Measurements from ENCODE around the gene PALLD.

PALLD gene

DNA sequence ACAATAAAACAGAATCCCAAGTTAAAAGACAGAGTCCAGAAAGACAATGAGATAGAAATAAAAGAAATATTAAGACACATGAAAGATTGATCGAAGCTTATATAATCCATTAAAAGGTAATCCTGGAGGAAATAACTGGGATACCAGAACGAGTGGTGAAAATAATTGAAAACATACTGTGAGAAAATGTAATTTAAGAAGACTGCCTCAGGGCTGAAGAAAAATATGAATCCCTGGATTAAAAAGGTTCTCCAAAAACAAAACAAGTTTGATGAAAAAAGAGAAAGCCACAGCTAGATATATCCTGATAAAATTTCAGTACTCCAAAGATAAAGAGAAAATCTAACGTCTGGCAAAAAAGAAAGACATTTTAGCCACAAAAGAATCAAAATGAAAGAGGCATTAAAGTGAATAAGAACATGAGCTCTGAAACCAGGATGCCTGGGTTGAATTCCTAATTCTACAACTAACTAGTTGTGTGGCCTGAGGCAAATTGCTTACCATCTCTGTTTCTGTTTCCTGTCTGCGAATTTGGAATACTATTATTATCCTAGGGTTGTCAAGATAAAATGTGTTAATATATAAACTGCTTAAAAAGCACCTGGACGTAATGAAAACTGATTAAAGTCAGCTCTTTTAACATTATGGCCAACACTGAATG is 22.1 kb upstream of the PALLD start:
- Histone ChIP-seq H3K36me3 (ENCODE audit: insufficient read depth, low read length) (no peaks in the 10 kb centered on the region), H3K9me3 (ENCODE audit: low read depth, low read length) (no peaks in the 10 kb centered on the region), H3K9ac (ENCODE audit: insufficient read length) (peak overlapping the region; percentile 64), H3K27ac (peak overlapping the region; percentile 89), H3K4me3 (peak overlapping the region; percentile 70)
- TF ChIP-seq POLR2AphosphoS5 (IDR thresholded peaks at IDR 0.05; ENCODE audit: borderline replicate concordance, low read depth, low read length) (peak; percentile 26; the same call in 1 of the 2 replicates), EZH2 (IDR thresholded peaks at IDR 0.05) (no peak)
- DNase-seq (ENCODE audit: low read depth, low spot score) = peak; percentile 79

GRCh38 chr4:168475745-168476144 is 21.1 kb upstream of the PALLD start:
- no peak overlapping the region for H3K27ac ChIP-seq
- H3K36me3 ChIP-seq (ENCODE audit: insufficient read depth, low read length) = no peaks in the 10 kb centered on the region
- no peak for DNase-seq (ENCODE audit: low read depth, low spot score)

DNA sequence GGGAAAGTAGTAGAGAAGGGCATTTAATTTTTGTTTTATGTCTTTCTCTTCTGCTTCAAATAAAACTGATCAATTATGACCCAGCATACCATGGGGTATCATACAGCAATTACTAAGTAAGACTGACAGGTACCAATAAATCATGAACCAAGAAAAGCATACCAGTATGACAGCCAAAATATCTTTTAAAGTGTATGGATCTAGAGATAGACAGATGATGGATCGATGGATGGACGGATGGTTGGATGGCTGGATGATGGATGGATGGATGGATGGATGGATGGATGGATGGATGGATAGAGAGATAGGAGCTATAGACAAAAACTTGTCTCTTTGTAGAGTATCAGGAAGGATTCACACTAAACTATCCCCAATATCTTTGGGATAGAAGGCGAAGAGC is 18.0 kb upstream of the PALLD start:
- Histone ChIP-seq H3K27ac (peak overlapping the region; percentile 37; the same call in 1 of the 2 replicates), H3K9ac (ENCODE audit: insufficient read length) (no peak overlapping the region), H3K9me3 (ENCODE audit: low read depth, low read length) (no peaks in the 10 kb centered on the region), H3K36me3 (ENCODE audit: insufficient read depth, low read length) (no peaks in the 10 kb centered on the region), H3K4me3 (no peak overlapping the region)
- DNase-seq (ENCODE audit: low read depth, low spot score) = no peak
- TF ChIP-seq POLR2AphosphoS5 (IDR thresholded peaks at IDR 0.05; ENCODE audit: borderline replicate concordance, low read depth, low read length) = no peak
- TF ChIP-seq FOXP2 (optimal IDR thresholded peaks at IDR 0.05; ENCODE audit: control extremely low read depth, extremely low read length, insufficient read depth) = no peak
- no peak for TF ChIP-seq EZH2 (IDR thresholded peaks at IDR 0.05)

More at GRCh38 chr4:168475745-168476144, 21.1 kb upstream of the PALLD start:
- no peak for TF ChIP-seq FOXP2 (optimal IDR thresholded peaks at IDR 0.05; ENCODE audit: control extremely low read depth, extremely low read length, insufficient read depth)
- Histone ChIP-seq H3K4me3 (no peak overlapping the region), H3K9ac (ENCODE audit: insufficient read length) (no peak overlapping the region), H3K9me3 (ENCODE audit: low read depth, low read length) (no peaks in the 10 kb centered on the region)

DNA sequence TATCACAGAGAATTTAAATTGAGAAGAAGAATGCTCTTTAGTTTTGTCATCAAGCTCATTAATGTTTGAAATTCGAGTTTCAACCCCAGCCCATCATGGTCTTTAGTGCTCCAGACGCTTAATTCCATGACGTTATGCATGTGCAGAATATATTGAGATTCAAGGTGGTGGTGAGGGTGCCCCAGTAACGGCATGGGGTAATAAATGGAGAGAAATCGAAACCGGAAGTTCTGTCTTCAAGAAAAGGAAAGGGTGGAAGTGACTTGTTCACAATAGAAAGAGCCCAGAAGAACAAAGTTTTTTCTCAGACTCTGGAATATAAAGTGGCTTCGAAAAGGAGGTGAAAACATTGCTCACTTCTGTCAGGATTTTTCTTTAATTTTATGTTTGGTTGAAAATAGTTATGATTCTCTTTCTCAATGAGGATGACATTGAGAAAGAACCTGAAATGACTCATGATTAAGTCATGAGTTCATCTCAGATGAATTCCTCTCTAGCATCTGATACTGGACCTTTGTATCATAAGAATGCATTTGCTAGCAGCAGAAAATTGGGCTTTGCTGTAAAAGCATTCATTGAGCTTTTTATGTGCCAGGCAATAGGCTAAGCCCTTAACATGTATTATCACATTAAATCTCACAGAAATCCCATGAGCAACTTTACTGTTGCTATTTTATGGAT is 15.8 kb upstream of the PALLD start:
- no peak for DNase-seq (ENCODE audit: low read depth, low spot score)
- peak overlapping the region; percentile 61 for H3K27ac ChIP-seq
- H3K9ac ChIP-seq (ENCODE audit: insufficient read length) = peak overlapping the region; percentile 58
- peak overlapping the region; percentile 61 for H3K4me3 ChIP-seq
- TF ChIP-seq EZH2 (IDR thresholded peaks at IDR 0.05) (no peak), POLR2AphosphoS5 (IDR thresholded peaks at IDR 0.05; ENCODE audit: borderline replicate concordance, low read depth, low read length) (peak; percentile 36; the same call in 1 of the 2 replicates)
- H3K36me3 ChIP-seq (ENCODE audit: insufficient read depth, low read length) = no peaks in the 10 kb centered on the region
- no peaks in the 10 kb centered on the region for H3K9me3 ChIP-seq (ENCODE audit: low read depth, low read length)

GRCh38 chr4:168483811-168484210 is 13.0 kb upstream of the PALLD start:
- Histone ChIP-seq H3K36me3 (ENCODE audit: insufficient read depth, low read length) (no peaks in the 10 kb centered on the region), H3K27ac (no peak overlapping the region)
- DNase-seq (ENCODE audit: low read depth, low spot score) = no peak

DNA sequence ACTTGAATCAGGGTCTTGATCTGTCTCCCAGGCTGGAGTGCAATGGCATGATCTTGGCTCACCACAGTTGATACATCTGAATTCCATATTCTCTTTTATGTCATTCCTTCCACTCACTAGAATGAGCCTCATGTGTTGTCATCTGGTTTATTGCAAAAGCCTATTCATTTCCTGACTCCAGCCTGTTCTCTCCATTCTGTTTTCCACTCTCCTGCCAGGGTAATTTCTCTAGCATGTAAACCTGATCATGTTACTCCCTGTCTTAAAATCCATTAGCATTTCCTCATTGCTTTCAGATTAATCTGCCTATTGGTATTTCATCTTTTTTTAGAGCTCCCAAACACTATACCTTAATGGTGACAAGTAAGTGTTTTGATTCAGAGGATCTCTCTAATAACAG is 12.2 kb upstream of the PALLD start:
- Histone ChIP-seq H3K36me3 (ENCODE audit: insufficient read depth, low read length) (no peaks in the 10 kb centered on the region), H3K4me3 (no peak overlapping the region), H3K9ac (ENCODE audit: insufficient read length) (no peak overlapping the region), H3K9me3 (ENCODE audit: low read depth, low read length) (no peaks in the 10 kb centered on the region), H3K27ac (no peak overlapping the region)
- no peak for DNase-seq (ENCODE audit: low read depth, low spot score)
- TF ChIP-seq EZH2 (IDR thresholded peaks at IDR 0.05) = no peak
- no peak for TF ChIP-seq FOXP2 (optimal IDR thresholded peaks at IDR 0.05; ENCODE audit: control extremely low read depth, extremely low read length, insufficient read depth)
- no peak for TF ChIP-seq POLR2AphosphoS5 (IDR thresholded peaks at IDR 0.05; ENCODE audit: borderline replicate concordance, low read depth, low read length)

More at GRCh38 chr4:168483811-168484210, 13.0 kb upstream of the PALLD start:
- H3K9me3 ChIP-seq (ENCODE audit: low read depth, low read length) = no peaks in the 10 kb centered on the region
- H3K4me3 ChIP-seq = no peak overlapping the region
- no peak for TF ChIP-seq EZH2 (IDR thresholded peaks at IDR 0.05)
- TF ChIP-seq FOXP2 (optimal IDR thresholded peaks at IDR 0.05; ENCODE audit: control extremely low read depth, extremely low read length, insufficient read depth) = no peak
- TF ChIP-seq POLR2AphosphoS5 (IDR thresholded peaks at IDR 0.05; ENCODE audit: borderline replicate concordance, low read depth, low read length) = no peak
- H3K9ac ChIP-seq (ENCODE audit: insufficient read length) = no peak overlapping the region

- no peaks in the 10 kb centered on the region for H3K36me3 ChIP-seq (ENCODE audit: insufficient read depth, low read length)
- DNase-seq (ENCODE audit: low read depth, low spot score) = no peak
- no peak overlapping the region for H3K9ac ChIP-seq (ENCODE audit: insufficient read length)
- H3K4me3 ChIP-seq = no peak overlapping the region
- no peak for TF ChIP-seq FOXP2 (optimal IDR thresholded peaks at IDR 0.05; ENCODE audit: control extremely low read depth, extremely low read length, insufficient read depth)
- no peak for TF ChIP-seq EZH2 (IDR thresholded peaks at IDR 0.05)
- no peak for TF ChIP-seq POLR2AphosphoS5 (IDR thresholded peaks at IDR 0.05; ENCODE audit: borderline replicate concordance, low read depth, low read length)
- H3K27ac ChIP-seq = no peak overlapping the region
- no peaks in the 10 kb centered on the region for H3K9me3 ChIP-seq (ENCODE audit: low read depth, low read length)
Measured at GRCh38 chr4:168485156-168485910, 11.5 kb upstream of the PALLD start.

- DNase-seq (ENCODE audit: low read depth, low spot score) = no peak
- Histone ChIP-seq H3K27ac (no peak overlapping the region), H3K9me3 (ENCODE audit: low read depth, low read length) (no peaks in the 10 kb centered on the region), H3K36me3 (ENCODE audit: insufficient read depth, low read length) (no peaks in the 10 kb centered on the region), H3K9ac (ENCODE audit: insufficient read length) (no peak overlapping the region), H3K4me3 (no peak overlapping the region)
- TF ChIP-seq POLR2AphosphoS5 (IDR thresholded peaks at IDR 0.05; ENCODE audit: borderline replicate concordance, low read depth, low read length) = no peak
Measured at GRCh38 chr4:168486912-168487281, 10.0 kb upstream of the PALLD start.

Data from SK-N-MC (cell line).